OCI-M2 (cell line): ENCODE data around the gene DOC2B.
"Not testable (repeated sequence)": the region's sequence is repeated elsewhere in the genome, so short reads cannot be mapped to it uniquely, and the experiment has no call there.

Experiments
- DNase-seq: peaks from one replicate; lab custom pipeline; 2025; ENCODE audit not compliant: unreplicated experiment; lab: John Stamatoyannopoulos, UW

DOC2B gene

DNA sequence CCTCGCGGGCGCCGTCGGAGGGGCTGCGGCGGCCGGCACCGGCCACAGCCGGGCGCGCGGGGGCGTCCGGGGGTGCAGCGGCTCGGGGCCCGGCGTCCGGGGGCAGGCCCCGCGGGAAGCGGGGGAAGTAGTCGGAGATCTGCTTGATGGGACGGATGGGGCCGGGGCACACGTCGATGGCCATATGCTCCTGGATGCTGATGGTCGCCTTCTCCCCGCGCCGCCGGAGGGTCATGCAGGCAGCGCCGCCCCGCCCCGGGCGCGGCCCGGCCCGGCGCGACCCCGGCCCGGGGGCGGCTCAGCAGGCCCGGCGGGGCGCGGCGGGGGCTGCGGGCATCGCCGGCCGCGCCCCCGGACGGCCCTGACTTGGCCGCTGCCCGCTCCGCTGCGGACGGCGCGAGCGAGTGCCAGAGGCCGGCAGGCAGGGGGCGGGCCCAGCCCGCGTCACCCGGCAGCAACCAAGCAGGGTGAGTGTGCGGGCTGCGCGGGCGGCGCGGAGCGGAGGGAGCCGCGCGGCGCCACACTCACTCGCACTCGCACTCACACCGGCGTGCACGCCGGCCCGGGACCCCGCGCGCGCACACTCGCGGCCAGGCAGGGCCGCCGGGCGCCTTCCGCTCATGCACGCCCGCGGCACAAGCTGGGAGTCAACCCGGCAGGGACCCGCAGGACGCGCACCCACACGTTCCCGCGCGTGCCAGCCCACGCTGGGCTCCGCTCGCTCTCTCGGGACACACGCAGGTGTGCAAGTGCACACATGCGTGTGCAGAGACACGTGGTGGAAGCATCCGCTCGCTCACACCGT, at the start of gene DOC2B:
Gene DOC2B, minus strand, starts transcription at position 406 of the 805 bp plus-strand sequence. Its CDS starts 171 bp downstream, at position 235.
- DNase-seq: no peak

DNA sequence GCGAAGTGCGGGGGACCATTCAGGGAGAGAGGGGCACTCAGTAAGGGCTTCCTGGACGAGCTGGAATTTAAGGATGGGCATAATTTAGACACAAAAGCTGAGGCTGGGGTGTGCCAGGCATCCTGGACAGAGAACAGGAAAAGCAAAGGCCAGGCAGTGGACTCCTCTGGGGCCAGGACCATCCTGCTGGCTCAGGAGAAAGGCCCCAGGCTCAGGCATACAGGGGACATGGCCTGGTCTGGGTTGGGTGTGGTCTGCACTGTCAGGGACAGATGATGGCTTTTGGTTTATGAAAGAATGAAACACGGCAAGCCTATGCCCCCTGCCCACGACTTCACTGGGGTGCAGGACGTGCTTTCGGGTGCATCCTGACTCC, 48.9 kb upstream of the DOC2B start:
- no peak for DNase-seq

- no peak for DNase-seq
Measured at GRCh38 chr17:229709-230394, 48.4 kb upstream of the DOC2B start.

DNA sequence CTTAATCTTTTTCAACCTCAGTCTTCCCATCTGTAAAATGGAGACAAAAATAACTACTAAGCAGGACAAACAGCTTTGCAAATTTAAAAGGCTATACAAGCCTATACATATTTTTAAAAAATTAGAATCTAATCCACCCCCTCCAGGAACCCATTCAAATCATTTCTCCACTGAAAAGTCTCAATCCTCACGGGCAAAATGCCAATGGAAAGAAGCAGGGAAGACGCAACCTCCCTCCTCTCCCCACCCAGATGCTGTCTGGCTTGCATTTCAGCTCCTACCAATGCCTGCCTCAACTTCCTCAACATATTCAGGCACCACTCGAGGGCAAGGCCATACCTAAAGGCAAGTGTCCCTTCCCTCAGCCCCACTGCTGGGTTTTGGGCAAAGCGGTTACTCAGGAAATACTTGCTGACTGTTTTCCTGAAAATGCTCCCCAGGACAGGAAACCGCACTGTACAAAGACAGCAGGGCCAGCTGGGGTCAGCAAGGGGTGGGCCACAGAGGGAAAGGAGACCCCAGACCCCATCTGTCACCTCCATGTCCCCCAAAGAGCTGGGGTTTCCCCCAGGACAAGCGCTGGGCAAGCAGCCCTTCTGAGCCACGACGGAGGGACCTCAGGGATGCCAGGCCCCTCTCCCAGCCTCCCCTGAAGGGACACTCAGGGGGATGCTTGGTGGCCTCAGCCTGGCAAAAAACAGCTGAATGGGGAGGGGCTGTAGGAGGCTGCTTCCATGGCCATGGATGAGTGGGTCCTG, 47.7 kb upstream of the DOC2B start:
- no peak for DNase-seq

DNA sequence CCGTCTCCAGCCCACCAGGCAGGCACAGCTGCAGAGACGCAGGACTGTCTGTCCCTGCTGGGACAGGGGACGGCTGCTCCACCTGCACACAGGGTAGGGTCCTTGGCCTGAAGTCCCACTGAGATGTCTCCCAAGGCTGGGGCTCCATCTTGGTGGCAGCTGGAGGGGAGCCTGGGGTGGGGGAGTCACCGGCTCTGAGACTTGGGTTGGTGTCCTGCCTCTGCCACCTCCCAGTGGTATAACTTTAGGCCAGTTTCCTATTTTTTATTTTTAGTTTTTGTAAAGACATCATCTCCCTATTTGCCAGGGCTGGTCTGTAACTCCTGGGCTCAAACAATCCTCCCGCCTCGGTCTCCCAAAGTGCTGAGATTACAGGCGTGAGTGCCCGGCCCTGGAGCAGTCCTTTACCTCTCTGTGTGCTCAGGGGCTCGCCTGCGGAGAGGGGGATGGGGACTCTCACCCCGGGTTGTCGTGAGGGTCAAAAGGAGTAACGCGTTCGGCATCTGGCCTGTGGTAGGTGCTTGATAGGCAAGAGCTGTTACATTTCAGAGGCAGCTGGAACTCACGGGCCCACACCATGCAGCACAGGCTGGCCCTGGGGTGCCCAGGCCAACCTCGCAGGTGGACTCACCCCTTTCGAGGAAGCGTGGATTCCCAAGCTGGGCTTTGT, 46.6 kb upstream of the DOC2B start:
- no peak for DNase-seq

- no peak for DNase-seq
Measured at GRCh38 chr17:227078-227945, 45.9 kb upstream of the DOC2B start.

DNA sequence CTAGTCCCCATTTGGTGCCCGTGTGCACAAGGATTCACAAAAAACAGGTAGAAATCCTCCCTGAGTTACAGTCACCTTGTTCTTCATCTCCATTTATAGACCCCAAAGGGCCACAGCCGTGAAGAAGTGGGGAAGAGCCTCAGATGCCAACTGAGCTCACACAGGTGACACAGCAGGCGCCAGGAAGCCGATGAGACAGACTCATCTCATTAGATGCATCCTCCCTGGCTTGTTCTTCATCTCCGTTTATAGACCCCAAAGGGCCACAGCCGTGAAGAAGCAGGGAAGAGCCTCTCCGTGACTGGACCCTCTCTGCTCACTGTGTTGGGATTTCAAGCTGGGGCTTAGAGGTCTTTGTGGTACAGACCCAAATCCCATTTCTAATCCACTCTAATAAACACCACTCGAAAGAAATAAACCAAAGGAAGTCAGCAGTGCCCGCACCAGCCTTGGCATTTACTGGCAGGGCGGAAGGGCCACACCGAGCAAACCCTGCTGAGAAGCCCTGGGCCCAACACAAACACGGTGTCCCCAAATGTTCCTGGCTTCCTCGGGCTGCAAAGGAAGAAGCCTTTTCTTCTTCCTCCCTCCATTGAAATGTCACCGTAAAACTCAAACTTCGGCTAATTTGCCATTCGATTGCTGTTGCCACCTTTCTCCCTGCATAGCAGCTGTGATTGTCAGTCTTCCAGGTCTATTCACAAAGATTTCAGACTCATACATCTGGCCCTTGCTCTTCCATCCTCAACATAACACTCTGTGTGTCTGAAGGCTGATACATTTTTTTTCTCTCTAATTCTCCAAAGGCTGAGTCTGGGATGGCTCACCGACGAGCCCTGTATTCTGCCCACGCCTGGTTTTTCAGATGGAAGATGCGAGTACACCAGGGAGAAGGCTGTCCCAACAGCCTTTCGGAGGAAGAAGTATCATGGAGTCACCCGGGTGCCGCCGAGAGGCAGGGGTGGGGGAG, 44.9 kb upstream of the DOC2B start:
- no peak for DNase-seq

DNA sequence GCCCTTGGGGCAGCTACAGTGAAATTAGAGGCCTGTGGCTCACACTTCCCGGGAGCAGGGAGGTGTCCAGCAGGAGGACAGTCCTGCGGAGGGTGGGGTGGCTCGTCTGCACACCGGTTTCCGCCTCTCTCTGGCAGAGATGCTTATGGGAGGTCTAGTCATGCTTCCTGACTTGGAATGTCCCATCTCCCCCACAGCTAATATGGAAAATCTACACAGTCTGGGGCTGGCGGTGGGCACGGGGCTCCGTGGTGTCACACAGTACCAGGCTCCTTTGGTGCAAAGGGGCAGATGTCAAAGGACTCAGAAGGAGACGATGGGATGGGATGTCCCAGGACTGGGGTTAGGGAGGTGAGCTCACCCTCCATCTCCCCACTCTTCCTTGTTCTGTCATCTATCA, 44.1 kb upstream of the DOC2B start:
- no peak for DNase-seq

DNA sequence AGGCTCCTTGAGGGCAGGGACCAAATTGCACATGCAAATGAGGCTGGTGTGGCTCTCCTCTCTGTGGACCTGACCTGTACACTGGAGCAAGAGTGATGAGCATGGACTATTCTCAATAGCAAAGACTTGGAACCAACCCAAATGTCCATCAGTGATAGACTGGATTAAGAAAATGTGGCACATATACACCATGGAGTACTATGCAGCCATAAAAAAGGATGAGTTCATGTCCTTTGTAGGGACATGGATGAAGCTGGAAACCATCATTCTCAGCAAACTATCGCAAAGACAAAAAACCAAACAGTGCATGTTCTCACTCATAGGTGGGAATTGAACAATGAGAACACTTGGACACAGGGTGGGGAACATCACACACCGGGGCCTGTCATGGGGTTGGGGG, 43.1 kb upstream of the DOC2B start:
- not testable (repeated sequence) for DNase-seq

GRCh38 chr17:223723-224471, 42.4 kb upstream of the DOC2B start:
- no peak for DNase-seq

- DNase-seq: no peak
Measured at GRCh38 chr17:222172-222571, 40.7 kb upstream of the DOC2B start.

DNA sequence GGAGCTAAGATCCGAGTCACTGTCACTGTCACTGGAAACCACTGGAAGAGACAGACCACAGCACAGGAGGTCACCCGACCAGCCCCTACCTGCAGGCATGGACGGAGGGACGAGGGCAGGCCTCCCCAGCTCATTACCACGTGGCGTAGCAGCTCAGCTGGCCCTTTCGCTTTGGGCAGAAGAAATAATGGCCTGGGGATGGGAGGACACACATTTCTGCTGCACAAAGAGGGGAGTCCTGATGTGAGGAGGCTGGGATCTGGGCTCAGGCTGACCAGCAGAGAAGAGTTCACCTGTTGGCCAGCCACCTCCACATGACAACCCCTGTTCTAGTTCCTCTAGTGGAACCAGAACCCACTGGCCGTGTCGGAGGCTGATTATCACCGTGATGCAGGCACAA, 38.2 kb upstream of the DOC2B start:
- no peak for DNase-seq

- no peak for DNase-seq
Measured at GRCh38 chr17:218432-219110, 37.1 kb upstream of the DOC2B start.

GRCh38 chr17:216625-217024, 35.2 kb upstream of the DOC2B start:
- DNase-seq: no peak

- DNase-seq: not testable (repeated sequence)
Measured at GRCh38 chr17:215563-216478, 34.4 kb upstream of the DOC2B start.

GRCh38 chr17:214881-215331, 33.5 kb upstream of the DOC2B start:
- no peak for DNase-seq
